ENCODE results near the gene STX1A.
A peak's percentile ranks its signal among the peaks of the same experiment; 100 is the strongest.
"Not testable (repeated sequence)": the region's sequence is repeated elsewhere in the genome, so short reads cannot be mapped to it uniquely, and the experiment has no call there.

STX1A gene

DNA sequence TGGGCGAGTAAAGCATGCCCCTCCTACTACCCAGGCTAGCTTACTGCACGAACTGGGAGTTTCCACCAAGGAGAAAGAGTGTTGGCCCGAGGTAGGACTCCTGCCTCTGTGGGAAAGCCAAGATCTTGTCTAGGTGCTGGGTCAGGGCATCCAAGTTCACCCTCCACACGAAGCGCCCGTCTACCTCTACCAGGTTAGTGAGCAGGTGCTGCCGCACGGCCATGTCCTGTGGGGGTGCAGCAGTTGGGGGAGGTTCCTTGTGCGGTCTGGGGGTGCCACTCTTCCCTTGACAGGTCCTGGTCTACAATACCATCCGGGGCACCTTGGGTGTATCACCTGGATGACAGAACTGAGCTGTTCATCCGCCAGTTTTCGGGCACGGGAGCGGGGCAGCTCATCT is 17.4 kb upstream of the STX1A start:
- no peak for DNase-seq

DNA sequence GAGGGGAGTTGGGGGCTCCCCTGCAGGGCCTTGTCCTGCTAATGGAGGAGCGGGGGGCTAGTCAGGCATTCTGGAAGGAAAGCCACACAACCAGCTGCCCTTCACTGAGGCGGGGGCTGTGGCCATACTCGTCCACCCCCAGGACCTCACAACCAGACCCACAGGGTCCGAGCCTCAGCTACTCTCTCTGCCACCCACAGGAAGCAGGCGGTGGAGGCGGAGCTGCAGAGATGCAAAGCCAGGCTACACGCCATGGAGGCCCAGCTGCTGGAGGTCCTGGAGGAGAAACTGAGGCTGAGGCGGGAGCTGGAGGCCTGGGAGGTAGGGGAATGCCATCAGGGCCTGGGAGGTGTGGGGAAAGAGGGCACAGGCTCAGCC is 16.0 kb upstream of the STX1A start:
- no peak for DNase-seq

DNA sequence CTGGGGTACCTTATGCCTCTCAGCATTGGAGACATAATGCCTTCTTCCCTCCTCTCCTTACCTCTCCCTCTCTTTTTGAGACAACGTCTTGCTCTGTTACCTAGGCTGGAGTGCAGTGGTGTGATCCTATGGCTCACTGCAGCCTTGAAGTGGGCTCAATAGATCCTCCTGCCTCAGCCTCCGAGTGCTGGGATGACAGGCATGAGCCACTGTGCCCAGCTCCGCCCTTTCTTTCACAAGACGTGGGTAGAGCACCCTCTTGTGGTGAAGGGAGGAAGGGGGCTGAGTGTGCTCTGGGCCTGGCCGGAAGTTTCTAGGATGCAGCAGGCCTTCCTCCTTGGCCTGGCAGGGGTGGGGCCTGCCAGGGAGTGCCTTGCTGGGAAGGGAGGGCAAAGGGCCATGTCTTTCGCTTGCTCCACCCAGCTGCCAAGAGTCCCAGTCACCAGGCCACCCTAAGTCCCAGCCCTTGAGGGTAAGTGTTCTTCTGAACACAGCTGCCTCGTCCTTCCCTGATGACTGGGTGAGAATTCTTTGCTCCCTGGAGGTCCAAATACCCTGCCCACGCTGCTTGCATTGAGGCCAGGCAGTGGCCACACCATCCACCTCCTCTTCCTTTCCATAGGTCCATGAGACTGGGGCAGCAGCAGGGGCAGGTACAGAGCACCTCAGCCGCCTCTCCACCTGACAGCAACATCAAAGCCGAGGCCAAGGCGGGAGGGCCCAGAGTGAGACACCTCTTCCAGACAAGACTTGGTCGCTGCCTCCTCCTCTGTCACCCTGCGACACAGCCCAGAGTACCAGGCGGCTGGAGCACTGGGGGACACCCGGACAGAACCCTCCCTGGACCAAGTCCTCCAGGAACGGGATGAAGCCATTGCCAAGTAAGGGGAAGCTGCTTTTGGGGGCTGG is 15.4 kb upstream of the STX1A start:
- DNase-seq = no peak

DNA sequence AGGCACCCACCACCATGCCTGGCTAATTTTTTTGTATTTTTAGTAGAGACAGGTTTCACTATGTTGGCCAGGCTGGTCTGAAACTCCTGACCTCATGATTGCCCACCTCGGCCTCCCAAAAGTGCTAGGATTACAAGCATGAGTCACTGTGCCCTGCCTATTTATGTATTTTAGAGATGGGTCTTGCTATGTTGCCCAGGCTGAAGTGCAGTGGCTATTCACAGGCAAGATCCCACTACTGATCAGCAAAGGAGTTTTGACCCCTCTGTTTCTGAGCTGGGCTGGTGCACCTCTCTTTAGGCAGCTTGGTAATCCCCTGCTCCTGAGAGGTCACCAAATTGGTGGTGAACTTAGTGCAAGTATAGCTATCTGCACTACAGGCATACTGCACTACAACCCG is 12.9 kb upstream of the STX1A start:
- DNase-seq = no peak

DNA sequence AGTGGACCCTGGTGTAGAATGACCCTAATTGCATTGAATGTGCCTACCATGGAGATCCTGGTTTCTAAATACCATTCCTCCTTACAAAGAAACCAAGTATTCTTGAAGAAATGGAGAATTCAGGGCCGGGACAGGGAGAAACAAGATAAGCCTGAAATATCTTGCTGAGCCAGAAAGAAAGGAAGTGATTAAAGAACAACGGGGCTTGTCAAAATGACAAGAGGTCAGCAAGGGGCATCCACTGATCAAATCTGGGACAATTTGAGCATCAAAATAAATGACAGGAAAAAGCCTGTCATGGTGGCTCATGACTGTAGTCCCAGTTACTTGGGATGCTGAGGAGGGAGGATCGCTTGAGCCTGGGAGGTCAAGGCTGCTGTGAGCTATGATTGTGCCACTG is 11.0 kb upstream of the STX1A start:
- no peak for DNase-seq

DNA sequence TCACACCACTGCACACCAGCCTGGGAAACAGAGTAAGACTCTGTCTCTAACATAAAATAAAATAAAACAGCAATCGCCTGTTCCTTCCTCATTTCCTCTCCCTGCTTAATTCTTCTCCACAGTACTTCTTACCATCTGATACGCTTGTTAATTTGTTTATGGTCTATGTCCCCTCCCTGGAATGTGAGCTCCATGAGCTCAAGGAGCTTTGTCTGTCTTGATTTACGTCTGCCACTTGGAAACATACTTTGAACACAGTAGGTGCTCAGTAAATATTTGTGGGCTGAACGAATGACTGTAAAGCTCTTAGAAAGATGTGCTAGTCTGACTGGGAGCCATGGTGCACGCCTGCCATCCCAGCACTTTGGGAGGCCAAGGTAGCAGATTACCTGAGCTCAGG is 9.1 kb upstream of the STX1A start:
- no peak for DNase-seq

DNA sequence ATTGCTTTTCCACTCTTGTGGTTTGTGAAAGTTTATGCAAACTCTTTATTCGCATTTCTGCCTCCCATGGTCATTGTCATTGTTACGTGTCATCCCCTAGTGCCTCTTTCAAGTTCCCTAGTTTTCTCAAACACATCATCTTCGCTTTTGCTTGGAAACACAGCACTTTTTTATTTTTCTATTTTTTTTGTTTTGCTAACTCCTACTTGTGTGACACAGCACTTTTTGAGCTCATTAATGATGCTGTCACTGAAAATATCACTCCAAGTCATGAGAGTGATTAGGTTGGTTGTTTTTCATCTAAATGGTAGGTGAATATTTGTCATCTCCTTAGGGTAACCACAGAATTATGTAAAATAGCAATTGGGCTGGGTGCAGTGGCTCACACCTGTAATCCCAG is 8.5 kb upstream of the STX1A start:
- DNase-seq = no peak

DNA sequence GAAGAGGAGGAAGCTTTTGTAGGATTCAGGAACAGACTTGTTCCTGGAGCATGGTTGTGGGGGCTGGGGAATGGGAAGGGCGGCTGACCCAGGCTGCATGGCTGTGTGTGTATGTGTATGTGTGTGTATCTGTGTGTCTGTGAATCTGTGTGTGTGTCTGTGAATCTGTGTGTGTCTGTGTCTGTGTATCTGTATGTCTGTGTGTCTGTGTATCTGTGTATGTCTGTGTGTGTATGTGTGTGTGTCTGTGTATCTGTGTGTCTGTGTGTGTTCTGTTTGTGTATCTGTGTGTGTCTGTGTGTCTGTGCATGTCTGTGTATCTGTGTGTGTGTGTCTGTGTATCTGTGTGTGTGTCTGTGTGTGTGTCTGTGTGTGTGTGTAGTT is 6.6 kb upstream of the STX1A start:
- DNase-seq = no peak

DNA sequence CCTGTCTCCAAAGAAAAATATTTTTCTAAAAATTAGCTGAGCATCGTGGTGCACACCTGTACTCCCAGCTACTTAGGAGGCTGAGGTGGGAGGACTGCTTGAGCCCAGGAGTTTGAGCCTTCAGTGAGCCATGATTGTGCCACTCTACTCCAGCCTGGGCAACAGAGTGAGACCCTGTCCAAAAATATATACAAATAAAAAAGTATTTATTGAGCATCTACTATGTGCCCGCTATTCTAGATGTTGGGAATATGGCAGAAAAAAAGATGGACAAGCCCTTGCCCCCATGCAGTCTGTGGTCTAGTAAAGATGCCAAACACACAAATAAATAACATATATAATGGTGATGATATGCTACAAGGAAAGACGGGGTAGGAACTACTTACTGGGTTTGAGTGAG is 4.3 kb upstream of the STX1A start:
- DNase-seq = no peak

DNA sequence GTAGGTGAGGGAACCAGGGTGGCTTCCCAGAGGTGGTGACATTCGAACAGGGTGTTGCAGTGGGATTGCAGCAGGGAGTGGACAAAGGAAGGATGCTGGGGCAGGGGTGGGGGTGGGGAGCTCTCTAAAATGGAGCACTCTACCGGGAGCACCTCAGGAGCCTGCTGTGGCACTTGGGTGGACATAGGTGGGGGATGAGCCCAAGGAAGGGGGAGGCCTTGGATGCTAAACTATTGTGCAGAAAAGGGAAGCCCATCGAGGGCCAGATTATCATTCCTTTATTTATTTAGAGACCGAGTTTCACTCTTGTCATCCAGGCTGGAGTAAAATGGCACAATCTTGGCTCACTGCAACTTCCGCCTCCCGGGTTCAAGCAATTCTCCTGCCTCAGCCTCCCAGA is 3.3 kb upstream of the STX1A start:
- DNase-seq = no peak

DNA sequence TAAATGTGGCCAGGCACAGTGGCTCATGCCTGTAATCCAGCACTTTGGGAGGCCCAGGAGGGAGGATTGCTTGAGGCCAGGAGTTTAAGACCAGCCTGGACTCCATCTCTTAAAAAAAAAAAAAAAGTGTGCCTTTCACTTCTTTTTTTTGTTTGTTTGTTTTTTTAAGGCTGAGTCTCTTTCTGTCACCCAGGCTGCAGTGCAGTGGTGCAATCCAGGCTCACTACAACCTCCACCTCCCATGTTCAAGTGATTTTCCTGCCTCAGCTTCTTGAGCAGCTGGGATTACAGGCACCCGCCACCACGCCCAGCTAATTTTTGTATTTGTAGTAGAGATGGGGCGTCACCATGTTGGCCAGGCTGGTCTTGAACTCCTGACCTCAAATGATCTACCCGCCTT is 2.7 kb upstream of the STX1A start:
- not testable (repeated sequence) for DNase-seq

DNA sequence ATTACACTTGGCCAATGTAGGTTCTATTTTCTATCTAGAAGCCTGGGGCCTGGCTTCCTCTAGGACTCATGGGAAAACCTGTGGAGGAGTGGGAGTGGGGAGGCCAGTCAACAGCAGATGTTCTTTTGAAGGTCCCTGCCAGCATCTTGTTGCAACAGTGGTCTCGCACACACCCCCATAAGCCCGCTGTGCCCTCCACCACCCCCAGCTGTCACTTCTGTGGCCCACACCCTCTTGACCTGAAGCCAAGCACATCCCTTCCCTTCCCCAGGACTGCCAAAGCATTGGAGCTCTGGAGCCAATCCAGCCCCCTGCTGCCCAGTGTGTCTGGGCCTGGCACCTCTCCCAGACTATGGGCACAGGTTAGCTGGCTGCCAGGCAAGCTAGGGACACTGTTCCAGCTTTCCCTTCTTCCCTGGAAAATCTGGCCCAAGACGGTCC is 1.9 kb upstream of the STX1A start:
- DNase-seq = no peak

DNA sequence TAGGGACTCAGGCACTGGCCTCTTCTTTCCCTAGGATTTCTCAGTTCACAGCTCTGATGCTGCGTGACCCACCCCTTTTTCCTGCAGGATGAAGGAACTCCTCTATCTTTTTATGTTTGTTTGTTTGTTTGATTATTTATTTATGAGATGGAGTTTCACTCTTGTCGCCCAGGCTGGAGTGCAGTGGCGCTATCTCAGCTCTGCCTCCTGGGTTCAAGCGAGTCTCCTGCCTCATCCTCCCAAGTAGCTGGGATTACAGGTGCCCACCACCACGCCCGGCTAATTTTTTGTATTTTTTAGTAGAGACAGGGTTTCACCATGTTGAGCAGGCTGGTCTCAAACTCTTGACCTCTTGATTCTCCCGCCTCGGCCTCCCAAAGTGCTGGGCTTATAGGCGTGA is 974 bp upstream of the STX1A start:
- not testable (repeated sequence) for DNase-seq

DNA sequence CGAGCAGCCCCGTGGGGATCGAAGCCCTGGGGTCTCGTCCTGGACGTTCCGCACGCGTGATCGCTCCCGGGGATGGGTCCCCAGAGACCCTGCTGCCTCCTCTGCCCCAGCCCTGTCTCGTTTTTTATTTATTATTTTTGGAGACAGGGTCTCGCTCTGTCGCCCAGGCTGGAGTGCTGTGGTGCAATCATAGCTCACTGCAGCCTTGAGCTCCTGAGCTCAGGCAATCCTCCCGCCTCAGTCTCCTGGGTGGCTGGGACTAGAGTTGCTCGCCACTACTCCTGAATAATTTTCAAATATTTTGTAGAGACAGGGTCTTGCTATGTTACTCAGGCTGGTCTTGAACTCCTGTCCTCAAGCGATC is 319 bp upstream of the STX1A start:
- DNase-seq = peak; percentile 64

DNA sequence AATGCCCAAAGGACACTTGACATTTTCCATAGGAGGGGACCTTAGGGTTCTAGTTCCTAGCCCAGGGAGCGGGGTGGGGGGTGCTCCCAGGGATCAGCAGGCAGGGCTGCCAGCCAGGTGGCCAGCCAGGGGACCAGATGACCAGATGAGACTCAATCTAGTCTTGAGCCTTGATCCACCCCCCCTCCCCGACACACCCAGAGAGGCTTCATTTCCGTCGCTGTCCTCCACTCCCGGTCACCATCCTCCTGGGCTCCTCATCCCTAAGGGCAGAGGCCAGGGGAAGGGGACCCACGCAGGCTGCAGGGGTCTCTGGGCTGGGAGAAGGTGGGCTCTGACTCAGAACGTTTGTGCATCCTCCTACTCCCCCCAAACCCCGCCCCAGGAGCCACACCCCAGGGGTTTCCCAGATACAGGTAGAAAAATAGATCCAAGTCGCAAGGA is 1.0 kb downstream of the STX1A start:
- DNase-seq = no peak

DNA sequence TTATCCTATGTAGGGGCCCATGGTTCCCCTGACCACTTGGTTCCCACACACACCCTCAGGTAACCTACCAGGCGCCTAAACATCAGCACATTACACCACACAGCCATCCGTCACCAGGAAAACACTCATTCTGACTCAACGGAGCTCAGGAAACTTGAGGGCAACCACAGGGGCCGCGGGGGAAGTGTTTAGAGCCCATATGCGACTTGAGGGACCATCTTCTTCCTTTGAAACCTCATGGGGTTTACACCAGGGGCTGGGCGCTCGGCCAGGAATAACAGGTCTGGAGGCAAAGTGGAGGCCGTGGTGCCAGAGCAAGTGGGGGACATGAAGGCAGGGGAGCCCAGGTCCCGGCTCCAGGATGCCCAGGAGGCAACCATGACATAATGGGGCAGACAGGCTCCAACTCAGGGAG is 1.5 kb downstream of the STX1A start:
- no peak for DNase-seq

DNA sequence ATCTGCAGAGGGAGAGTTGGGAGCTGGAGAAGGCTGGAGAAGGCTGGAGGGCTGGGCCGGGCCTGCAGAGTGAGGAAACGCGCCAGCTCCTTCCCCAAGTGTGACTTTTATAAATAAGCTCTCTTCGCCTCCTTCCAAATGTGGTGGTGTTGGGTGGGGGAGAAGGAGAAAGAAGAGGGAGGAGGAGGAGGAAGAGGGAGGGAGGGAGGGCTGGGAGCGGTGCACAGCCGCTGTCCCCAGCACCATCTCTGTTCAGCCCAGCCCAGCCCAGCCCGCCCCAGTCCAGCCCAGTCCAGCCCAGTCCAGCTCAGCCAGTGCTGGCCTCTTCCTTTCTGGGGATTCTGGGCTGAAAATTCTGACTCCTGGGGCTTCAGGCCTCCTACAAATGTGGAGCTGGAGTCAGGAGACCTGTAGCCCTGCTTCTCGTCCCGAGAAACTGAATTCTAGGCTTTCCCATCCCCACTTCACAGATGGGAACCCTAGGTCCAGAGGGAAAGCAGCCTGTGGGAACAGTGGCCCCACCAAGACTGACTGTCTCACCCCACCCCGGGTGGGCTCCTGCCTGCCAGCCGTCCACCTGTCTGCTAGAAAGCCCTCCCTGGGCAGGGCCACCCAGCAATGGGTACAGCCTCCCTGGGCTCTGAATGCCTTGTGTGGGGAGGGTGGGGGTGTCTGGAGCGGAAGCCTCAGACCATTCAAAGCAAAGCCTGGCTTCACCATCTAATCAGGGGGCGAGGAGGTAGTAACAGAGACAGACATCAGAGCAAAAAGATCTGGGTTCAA is 2.3 kb downstream of the STX1A start:
- no peak for DNase-seq

DNA sequence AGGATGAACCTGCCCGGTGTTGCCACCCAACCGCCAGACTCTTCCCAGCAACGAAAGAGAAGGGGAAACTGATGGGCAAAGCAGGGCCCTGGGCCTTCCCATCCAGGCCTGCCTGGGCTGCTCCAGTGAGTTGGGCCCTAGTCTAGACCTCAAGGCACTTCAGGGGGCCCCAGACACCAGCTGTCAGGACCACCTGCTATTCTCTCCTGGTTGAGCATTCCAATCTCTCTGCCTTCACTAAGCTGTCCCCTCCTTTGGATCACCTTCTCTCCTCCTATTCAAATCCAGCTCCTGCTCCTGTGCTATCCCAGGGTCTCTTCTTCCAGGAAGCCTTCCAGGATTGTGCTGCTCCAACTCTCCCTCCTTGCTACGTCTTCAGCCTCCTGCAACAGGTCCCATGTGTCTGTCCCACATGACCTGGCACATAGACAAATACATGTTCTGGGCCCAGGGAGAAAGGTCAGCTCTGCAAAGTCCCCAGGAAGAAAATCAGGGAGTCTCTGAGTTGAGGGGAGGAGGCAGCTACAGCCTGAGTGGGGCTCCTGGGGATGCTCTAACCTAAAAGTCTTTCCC is 3.1 kb downstream of the STX1A start:
- DNase-seq = no peak

DNA sequence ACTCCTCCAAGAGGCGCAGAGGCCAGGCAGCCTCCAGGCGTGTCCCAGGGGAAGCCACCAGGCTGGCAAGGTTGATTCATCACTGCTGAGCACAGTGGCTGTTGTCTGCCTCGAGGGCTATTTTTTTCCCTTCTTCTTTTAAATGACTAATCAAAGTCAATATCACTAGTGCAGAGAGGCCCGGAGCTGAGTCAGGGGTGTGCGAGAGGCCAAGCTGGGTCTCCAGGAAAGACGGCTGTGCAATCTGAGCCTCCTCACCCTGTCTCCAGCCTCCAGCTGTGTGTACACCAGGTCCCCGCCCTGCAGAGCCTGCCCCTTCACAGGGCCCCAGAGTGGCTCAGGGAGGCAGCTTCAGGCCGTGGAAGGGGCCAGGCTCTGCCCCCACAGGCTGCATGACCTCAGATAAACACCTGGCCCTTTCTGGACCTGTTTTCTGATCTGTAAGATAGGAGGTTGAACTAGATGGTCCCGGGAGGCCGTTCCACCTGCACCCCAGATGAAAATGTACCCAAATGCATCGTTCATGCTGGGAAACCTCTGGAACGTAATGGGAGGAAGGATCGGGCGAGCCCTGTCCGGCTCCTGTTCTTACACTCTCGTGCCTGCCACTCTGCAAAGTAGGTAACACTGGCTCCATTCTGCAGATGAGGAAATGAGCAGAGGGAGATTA is 3.7 kb downstream of the STX1A start:
- peak; percentile 49 for DNase-seq

DNA sequence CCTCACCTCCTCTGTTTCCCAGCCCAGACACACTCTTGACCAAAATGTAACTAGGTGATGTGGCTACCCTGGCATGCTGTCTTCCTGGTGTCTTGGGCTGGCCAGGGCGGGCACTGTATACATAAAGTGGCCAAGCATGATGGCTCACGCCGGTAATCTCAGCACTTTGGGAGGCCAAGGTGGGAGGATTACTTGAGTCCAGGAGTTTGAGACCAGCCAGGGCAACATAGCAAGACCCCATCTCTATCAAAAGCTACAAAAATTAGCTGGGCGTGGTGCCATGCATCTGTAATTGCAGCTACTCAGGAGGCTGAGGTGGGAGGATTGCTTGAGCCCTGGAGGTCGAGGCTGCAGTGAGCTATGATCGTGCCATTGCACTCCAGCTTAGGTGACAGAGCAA is 6.2 kb downstream of the STX1A start:
- not testable (repeated sequence) for DNase-seq

DNA sequence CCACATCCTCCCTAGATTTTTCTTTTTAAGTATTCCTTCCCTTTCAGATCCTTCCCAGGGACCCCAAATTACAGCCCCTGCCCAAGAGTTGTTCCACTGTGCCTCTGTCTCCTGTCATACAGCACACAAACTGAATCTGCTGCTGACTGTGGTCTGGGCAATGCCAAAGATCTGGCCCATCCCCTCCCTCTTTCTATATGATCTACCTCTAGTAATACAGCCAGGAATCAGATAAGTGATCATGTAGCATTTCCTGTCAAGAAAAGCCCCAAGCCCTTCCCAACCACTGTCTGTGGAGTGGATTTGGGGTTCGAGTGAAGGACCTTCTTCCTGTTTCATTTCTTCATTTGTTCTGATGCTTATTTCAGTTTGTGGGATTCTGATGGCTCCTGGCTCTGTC is 6.7 kb downstream of the STX1A start:
- DNase-seq = no peak

DNA sequence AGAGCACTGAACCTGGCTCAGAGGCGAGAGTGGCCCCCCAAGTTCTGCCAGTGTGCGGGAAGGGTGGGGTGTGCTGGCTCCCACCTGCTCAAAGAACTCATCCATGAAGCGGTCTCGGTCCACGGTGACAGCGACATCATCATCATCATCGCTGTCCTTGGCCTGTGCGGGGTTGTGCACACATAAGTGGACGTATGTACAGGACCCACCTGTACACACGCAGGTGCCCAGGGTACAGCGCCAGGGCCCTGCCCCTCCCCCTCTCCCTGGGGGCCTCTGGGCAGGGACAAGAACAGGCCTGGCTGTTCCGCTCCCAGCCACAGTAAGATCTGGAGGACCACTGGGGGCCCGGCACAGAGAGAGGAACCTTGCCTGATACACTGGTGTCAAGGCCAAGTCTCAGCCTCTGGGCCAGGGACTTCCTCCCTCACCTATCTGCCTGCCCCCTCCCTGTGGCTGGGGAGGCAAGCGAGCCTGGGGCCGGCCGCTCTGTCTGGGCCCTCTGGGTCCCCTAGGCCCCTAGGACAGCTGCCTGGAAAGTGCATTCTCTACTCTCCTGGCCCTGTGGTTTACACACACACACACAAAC is 10.4 kb downstream of the STX1A start:
- DNase-seq = no peak

Data from right kidney (tissue), 1 donor.